HG03045 (cell line): ENCODE data around the gene RSRP1.

ENCODE experiments used
- ATAC-seq: cut with Tn5 transposase; IDR thresholded peaks from one replicate; pipeline ENCODE4 v1.9.1; 2021; ENCODE audit warnings: mild to moderate bottlenecking, moderate library complexity; ENCODE audit not compliant: unreplicated experiment

The RSRP1 gene

GRCh38 chr1:25195835-25196234, 51.4 kb downstream of the RSRP1 start:
- no peak for ATAC-seq

GRCh38 chr1:25194572-25195020, 52.7 kb downstream of the RSRP1 start:
- ATAC-seq = no peak

GRCh38 chr1:25194054-25194453, 53.2 kb downstream of the RSRP1 start:
- ATAC-seq = no peak

- ATAC-seq = no peak
Observed at GRCh38 chr1:25193229-25193628, 54.0 kb downstream of the RSRP1 start.
